ENCODE data around the gene HOXD9.
A peak's percentile ranks its signal among the peaks of the same experiment; 100 is the strongest.

The HOXD9 gene

DNA sequence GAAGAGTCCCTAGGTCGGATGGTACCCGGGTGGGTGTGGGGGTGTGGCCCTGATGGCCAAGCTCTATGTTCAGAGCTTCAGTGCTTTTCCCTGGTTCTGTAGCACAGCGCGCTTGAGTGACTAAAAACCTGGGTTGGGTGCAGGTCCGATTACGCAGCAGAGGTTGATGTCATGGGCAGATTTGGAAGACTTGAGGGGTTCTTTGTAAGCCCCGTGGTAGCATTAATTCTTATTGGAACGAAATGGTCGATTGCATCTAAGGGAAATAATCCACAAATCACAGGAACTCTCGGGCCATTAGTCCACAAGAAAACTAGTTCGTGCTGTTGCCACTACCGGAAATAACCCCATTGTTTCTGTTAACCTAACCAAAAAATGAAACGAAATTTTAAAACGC lies 16.0 kb downstream of the HOXD9 start:
- Histone ChIP-seq H3K36me3 (ENCODE audit: insufficient read depth, low read length) (no peaks in the 10 kb centered on the region), H3K9me3 (ENCODE audit: insufficient read depth, low read depth, low read length) (no peaks in the 10 kb centered on the region), H3K79me2 (ENCODE audit: insufficient read depth, low read length) (no peaks in the 10 kb centered on the region), H4K20me1 (ENCODE audit: insufficient read depth, low read length, poor library complexity, severe bottlenecking) (no peaks in the 10 kb centered on the region), H3K4me1 (ENCODE audit: insufficient read depth, low read length, poor library complexity, severe bottlenecking) (peaks cover 12% of the 10 kb centered on the region), H3K4me3 (ENCODE audit: low read length, poor library complexity, severe bottlenecking) (no peak overlapping the region), H2AFZ (ENCODE audit: low read length) (no peak overlapping the region), H3K27me3 (ENCODE audit: insufficient read depth, low read length, poor library complexity, severe bottlenecking) (no peaks in the 10 kb centered on the region), H3K4me2 (ENCODE audit: low read depth, low read length, poor library complexity, severe bottlenecking) (no peak overlapping the region), H3K9me2 (replicated peaks; ENCODE audit: low read depth, low read length) (no peaks in the 10 kb centered on the region), H3F3A (ENCODE audit: low read depth) (no peaks in the 10 kb centered on the region), H3K9ac (ENCODE audit: low read depth, low read length, poor library complexity, severe bottlenecking) (no peak overlapping the region)
- TF ChIP-seq CTCF (conservative IDR thresholded peaks at IDR 0.05; ENCODE audit: low read length), result no peak
- TF ChIP-seq EZH2phosphoT487 (IDR thresholded peaks at IDR 0.05; ENCODE audit: borderline replicate concordance), result no peak

DNA sequence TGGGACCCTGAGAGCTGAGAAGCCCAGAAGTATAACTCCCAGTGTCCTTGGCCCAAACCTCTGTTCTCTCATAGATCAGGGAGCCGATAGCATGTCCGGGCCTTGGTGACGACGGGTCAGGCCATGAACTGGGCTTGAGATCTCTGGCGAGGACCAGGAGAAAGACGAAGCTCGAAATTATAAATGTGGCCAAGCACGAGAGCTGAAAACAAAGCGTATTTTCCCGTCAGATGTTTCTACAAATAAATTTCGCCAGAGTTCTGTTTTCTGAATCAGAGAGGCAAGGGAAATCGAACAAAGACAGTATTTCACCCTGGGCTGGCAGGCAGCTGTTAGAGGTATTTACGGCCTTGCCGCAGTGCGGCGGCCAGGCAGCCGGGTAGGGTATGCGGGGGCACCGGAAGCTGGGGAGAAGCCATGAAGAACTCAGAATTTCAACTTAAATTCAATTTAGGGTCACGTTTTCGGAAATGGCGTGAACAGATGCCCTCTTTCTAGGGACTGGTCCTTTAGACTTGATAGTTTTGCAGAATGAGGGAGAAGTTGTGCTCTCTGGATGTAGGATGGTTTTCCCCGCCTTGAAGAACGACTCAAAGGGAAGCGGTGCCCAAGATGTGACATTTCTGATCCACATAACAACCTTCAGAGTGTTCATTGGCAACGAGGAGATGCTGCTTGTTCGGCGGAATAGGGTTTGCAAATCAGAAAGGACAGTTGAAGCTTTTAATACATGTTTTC lies 16.6 kb downstream of the HOXD9 start:
- Histone ChIP-seq H2AFZ (ENCODE audit: low read length) (no peak overlapping the region), H3K4me2 (ENCODE audit: low read depth, low read length, poor library complexity, severe bottlenecking) (no peak overlapping the region), H3K9me3 (ENCODE audit: insufficient read depth, low read depth, low read length) (no peaks in the 10 kb centered on the region), H3F3A (ENCODE audit: low read depth) (no peaks in the 10 kb centered on the region), H3K79me2 (ENCODE audit: insufficient read depth, low read length) (no peaks in the 10 kb centered on the region), H3K36me3 (ENCODE audit: insufficient read depth, low read length) (no peaks in the 10 kb centered on the region), H3K9ac (ENCODE audit: low read depth, low read length, poor library complexity, severe bottlenecking) (no peak overlapping the region), H3K4me1 (ENCODE audit: insufficient read depth, low read length, poor library complexity, severe bottlenecking) (peaks cover 12% of the 10 kb centered on the region), H3K9me2 (replicated peaks; ENCODE audit: low read depth, low read length) (no peaks in the 10 kb centered on the region), H3K27me3 (ENCODE audit: insufficient read depth, low read length, poor library complexity, severe bottlenecking) (no peaks in the 10 kb centered on the region), H4K20me1 (ENCODE audit: insufficient read depth, low read length, poor library complexity, severe bottlenecking) (no peaks in the 10 kb centered on the region), H3K4me3 (ENCODE audit: low read length, poor library complexity, severe bottlenecking) (no peak overlapping the region)
- no peak for TF ChIP-seq CTCF (conservative IDR thresholded peaks at IDR 0.05; ENCODE audit: low read length)
- TF ChIP-seq EZH2phosphoT487 (IDR thresholded peaks at IDR 0.05; ENCODE audit: borderline replicate concordance), result no peak

GRCh38 chr2:176139661-176140512 lies 17.4 kb downstream of the HOXD9 start:
- Histone ChIP-seq H3K79me2 (ENCODE audit: insufficient read depth, low read length) (no peaks in the 10 kb centered on the region), H3K9ac (ENCODE audit: low read depth, low read length, poor library complexity, severe bottlenecking) (peak overlapping the region; percentile 67), H3F3A (ENCODE audit: low read depth) (no peaks in the 10 kb centered on the region), H3K9me2 (replicated peaks; ENCODE audit: low read depth, low read length) (no peaks in the 10 kb centered on the region), H3K4me2 (ENCODE audit: low read depth, low read length, poor library complexity, severe bottlenecking) (peak overlapping the region; percentile 81), H4K20me1 (ENCODE audit: insufficient read depth, low read length, poor library complexity, severe bottlenecking) (no peaks in the 10 kb centered on the region), H2AFZ (ENCODE audit: low read length) (peak overlapping the region; percentile 96), H3K9me3 (ENCODE audit: insufficient read depth, low read depth, low read length) (no peaks in the 10 kb centered on the region), H3K36me3 (ENCODE audit: insufficient read depth, low read length) (no peaks in the 10 kb centered on the region), H3K4me3 (ENCODE audit: low read length, poor library complexity, severe bottlenecking) (peak overlapping the region; percentile 76), H3K4me1 (ENCODE audit: insufficient read depth, low read length, poor library complexity, severe bottlenecking) (peaks cover 12% of the 10 kb centered on the region), H3K27me3 (ENCODE audit: insufficient read depth, low read length, poor library complexity, severe bottlenecking) (no peaks in the 10 kb centered on the region)
- TF ChIP-seq EZH2phosphoT487 (IDR thresholded peaks at IDR 0.05; ENCODE audit: borderline replicate concordance) (no peak), CTCF (conservative IDR thresholded peaks at IDR 0.05; ENCODE audit: low read length) (no peak)

Measured in Loucy (cell line).